Measurements from ENCODE around the gene ANKRD61.
"Not testable (repeated sequence)": the region's sequence is repeated elsewhere in the genome, so short reads cannot be mapped to it uniquely, and the experiment has no call there.

Gene ANKRD61

GRCh38 chr7:6074612-6075380, 43.6 kb downstream of the ANKRD61 start:
- DNase-seq (ENCODE audit: low read depth): no peak
- no peak overlapping the region for H3K4me3 ChIP-seq (ENCODE audit: low read length)
- no peak for TF ChIP-seq CTCF (conservative IDR thresholded peaks at IDR 0.05; ENCODE audit: low read depth, low read length)

DNA sequence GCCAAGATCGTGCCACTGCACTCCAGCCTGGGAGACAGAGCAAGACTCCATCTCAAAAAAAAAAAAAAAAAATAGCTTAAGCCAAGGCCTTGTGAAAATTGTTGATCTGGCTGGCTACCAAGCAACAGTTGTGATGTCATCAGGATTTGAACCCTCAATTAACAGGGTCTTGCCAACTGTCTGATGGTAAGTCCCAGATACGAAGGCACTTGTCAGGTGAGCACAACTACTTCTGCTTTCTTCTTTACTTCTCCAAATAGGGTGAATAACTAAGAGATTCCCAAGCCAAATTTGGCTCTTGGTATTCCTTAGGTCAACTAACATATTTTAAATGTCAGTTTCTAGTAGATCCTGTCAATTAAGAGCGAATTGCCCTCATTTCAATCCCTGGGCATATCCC, 47.4 kb downstream of the ANKRD61 start:
- no peak for DNase-seq (ENCODE audit: low read depth)
- H3K4me3 ChIP-seq (ENCODE audit: low read length): no peak overlapping the region
- TF ChIP-seq CTCF (conservative IDR thresholded peaks at IDR 0.05; ENCODE audit: low read depth, low read length): no peak

GRCh38 chr7:6083047-6083446, 51.9 kb downstream of the ANKRD61 start:
- not testable (repeated sequence) for H3K4me3 ChIP-seq (ENCODE audit: low read length); DNase-seq (ENCODE audit: low read depth)

Data from retinal pigment epithelial cell (primary cell).